Right ventricle myocardium inferior (tissue), 1 donor: ENCODE measurements around the gene SHISAL1. TPM values are rescaled to one million over a fixed set of nuclear protein-coding genes. Genes with fewer than 3 reads are reported as not detected.

Source experiments
- ATAC-seq: fragments of 200-7000 bp; cut with Tn5 transposase; one replicate; pipeline ENCODE4 v1.9.1; 2020; ENCODE audit warnings: mild to moderate bottlenecking, moderate library complexity
- DNase-seq: peaks from one replicate; pipeline ENCODE4 v3.0.0; 2021; ENCODE audit errors: missing footprints
- intact Hi-C: fragments of 100-400 bp; cut with DNase I; formaldehyde crosslinking; loops from one replicate; pipeline ENCODE4 v1.11.0; 2022
- total RNA-seq: library from RNA; stranded (reverse); fragmentation: NEBNext Ultra II Directional; extraction: Animal tissue kit (Norgen Biotek cat#: 25700); gene quantifications from one replicate; pipeline ENCODE4 v1.2.1, GENCODE V29; 2021
- donor health status: DM: no; HTN: yes; CAD: no; lungs with severe emphysema.

SHISAL1 gene
- total RNA-seq, 1 donor from 2014 or later = 1.5 TPM

GRCh38 chr22:44273175-44273574, 39.6 kb downstream of the SHISAL1 start:
- no peak for DNase-seq
- intact Hi-C loops = no loop called here
- no peak for ATAC-seq

- ATAC-seq = no peak
- DNase-seq = no peak
- intact Hi-C loops = no loop called here
These were observed 40.4 kb downstream of the SHISAL1 start for GRCh38 chr22:44272401-44272771.

GRCh38 chr22:44271732-44272400, 40.9 kb downstream of the SHISAL1 start:
- no peak for DNase-seq
- ATAC-seq = no peak
- intact Hi-C loops = no loop called here

GRCh38 chr22:44271010-44271500, 41.7 kb downstream of the SHISAL1 start:
- no peak for ATAC-seq
- intact Hi-C loops = no loop called here
- no peak for DNase-seq

- ATAC-seq (no peak), DNase-seq (no peak)
- intact Hi-C loops = no loop called here
These were observed 42.2 kb downstream of the SHISAL1 start for GRCh38 chr22:44270556-44270880.

- no peak for DNase-seq
- ATAC-seq = no peak
- intact Hi-C loops = no loop called here
These were observed 42.8 kb downstream of the SHISAL1 start for GRCh38 chr22:44269757-44270555.

- DNase-seq = no peak
- intact Hi-C loops = no loop called here
These were observed 43.6 kb downstream of the SHISAL1 start for GRCh38 chr22:44269117-44269498.

GRCh38 chr22:44268431-44269116, 44.2 kb downstream of the SHISAL1 start:
- DNase-seq = no peak
- intact Hi-C loops = no loop called here
- ATAC-seq = no peak

More at GRCh38 chr22:44269117-44269498, 43.6 kb downstream of the SHISAL1 start:
- ATAC-seq = no peak

GRCh38 chr22:44267856-44268255, 44.9 kb downstream of the SHISAL1 start:
- DNase-seq (no peak), ATAC-seq (no peak)
- intact Hi-C loops = no loop called here

GRCh38 chr22:44266796-44267760, 45.7 kb downstream of the SHISAL1 start:
- intact Hi-C loops = no loop called here
- DNase-seq (no peak), ATAC-seq (no peak)

GRCh38 chr22:44263547-44263946, 49.2 kb downstream of the SHISAL1 start:
- ATAC-seq (no peak), DNase-seq (no peak)
- intact Hi-C loops = no loop called here

GRCh38 chr22:44261861-44262595, 50.7 kb downstream of the SHISAL1 start:
- intact Hi-C loops = no loop called here
- DNase-seq (no peak), ATAC-seq (peak; percentile 51)

GRCh38 chr22:44261164-44261860, 51.4 kb downstream of the SHISAL1 start:
- ATAC-seq (no peak), DNase-seq (no peak)
- intact Hi-C loops = no loop called here

GRCh38 chr22:44260216-44261035, 52.3 kb downstream of the SHISAL1 start:
- intact Hi-C loops = no loop called here
- no peak for DNase-seq
- no peak for ATAC-seq

- intact Hi-C loops = no loop called here
- no peak for DNase-seq
These were observed 53.2 kb downstream of the SHISAL1 start for GRCh38 chr22:44259366-44260215.

More at GRCh38 chr22:44259366-44260215, 53.2 kb downstream of the SHISAL1 start:
- ATAC-seq = no peak
